GM19351 (cell line): ENCODE results near the gene NCK2.

Experiments
- ATAC-seq: cut with Tn5 transposase; IDR thresholded peaks from one replicate; pipeline ENCODE4 v1.9.1; 2021; ENCODE audit warnings: mild to moderate bottlenecking, moderate library complexity; ENCODE audit not compliant: unreplicated experiment

NCK2 gene

GRCh38 chr2:105910497-105911238 lies 166.0 kb downstream of the NCK2 start:
- no peak for ATAC-seq

- no peak for ATAC-seq
Measured at GRCh38 chr2:105911425-105911824, 166.7 kb downstream of the NCK2 start.

DNA sequence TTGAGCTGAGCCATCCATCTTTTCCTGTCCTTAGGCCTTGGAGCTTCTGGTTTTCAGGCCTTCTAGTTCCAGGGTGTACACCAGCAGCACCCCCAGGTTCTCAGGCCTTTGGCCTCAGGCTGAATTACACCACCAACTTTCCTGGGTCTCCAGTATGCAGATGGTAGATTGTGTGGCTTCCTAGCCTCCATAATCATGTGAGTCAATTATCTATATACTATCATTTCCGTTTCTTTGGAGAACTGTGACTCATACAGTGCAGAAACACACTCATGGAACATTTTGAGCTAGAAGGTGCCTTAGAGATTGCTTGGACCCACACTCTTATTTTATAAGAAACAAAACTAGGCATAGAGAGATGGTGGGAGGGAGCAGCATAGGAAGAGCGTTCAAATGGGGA lies 167.4 kb downstream of the NCK2 start:
- no peak for ATAC-seq

- ATAC-seq: peak; percentile 76
Measured at GRCh38 chr2:105915005-105915558, 170.4 kb downstream of the NCK2 start.

DNA sequence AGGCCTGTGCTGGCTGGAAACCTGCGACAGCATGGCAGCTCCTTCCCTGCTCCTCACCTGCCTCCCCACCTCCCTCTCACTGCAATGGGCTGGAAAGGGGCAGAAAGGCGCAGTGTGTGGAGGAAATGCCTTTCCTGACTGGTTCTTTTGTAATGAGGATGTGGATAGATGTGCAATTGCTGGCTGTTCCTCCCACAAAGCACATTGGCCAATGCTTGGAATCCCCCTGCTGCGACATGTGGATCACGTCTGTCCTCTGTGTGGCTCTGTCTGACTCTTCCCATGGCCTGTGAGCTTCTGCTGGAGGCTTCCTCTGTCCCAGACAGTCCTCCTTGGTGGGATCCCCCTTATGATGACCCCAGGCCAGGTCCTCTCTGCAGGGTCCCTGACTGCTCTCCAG lies 172.5 kb downstream of the NCK2 start:
- ATAC-seq: no peak

GRCh38 chr2:105917688-105918087 lies 173.0 kb downstream of the NCK2 start:
- no peak for ATAC-seq

- no peak for ATAC-seq
Measured at GRCh38 chr2:105919191-105919811, 174.6 kb downstream of the NCK2 start.

- ATAC-seq: no peak
Measured at GRCh38 chr2:105919826-105920225, 175.1 kb downstream of the NCK2 start.

DNA sequence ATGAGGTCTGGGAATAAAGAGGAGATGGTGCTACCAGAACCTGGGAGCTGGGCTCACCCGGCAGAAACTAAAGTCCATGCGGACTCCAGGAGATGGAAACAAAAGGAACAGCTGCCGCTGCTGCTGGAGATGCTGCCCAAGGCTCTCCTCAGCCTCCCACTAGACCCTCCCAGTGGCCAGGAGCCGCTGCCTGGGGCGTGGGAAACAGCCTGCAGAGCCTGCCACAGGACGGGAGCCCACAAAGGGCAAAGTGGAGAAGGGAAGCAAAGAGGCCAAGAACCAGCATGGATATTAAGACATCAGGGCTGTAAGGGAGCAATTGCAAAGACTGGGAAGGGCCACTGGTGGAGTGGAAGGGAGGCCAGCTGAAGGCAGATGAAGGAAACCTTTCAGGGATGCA lies 179.6 kb downstream of the NCK2 start:
- no peak for ATAC-seq

DNA sequence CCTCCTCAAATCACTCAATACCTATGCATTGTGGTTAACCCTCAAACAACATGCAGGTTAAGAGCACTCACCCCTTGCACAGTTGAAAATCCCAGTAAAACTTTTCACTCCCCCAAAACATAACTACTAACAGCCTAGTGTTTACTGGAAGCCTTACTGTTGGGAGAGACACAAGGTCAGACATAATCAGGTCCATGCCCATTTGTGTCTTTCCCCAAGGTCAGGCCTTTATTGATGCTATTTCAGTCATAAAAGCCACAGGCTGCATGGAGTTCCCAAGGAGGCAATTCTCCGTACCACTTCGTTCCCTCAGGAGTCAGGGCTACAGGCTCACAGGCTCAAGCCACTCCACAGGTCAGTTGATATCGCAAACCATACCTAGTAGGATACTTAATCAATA lies 180.2 kb downstream of the NCK2 start:
- ATAC-seq: no peak

DNA sequence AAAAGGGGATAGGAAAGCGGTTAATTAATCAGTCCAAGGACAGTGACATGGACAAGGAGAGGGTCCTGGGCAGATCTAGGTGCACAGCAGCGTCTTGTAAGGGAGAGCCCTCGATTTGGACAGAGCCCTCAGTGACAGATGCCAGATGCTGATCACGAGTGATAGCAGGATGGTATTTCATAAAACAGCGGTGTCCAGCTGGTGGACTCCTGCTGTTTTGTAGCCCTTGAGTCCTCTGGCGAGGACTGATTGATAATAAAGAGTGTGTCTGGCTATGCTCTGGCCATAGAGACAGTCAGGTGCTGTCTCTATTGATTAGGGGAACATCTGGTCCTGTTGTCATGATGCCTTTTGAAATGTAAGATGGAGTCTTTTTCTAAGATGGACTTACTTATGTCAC lies 180.7 kb downstream of the NCK2 start:
- ATAC-seq: no peak

DNA sequence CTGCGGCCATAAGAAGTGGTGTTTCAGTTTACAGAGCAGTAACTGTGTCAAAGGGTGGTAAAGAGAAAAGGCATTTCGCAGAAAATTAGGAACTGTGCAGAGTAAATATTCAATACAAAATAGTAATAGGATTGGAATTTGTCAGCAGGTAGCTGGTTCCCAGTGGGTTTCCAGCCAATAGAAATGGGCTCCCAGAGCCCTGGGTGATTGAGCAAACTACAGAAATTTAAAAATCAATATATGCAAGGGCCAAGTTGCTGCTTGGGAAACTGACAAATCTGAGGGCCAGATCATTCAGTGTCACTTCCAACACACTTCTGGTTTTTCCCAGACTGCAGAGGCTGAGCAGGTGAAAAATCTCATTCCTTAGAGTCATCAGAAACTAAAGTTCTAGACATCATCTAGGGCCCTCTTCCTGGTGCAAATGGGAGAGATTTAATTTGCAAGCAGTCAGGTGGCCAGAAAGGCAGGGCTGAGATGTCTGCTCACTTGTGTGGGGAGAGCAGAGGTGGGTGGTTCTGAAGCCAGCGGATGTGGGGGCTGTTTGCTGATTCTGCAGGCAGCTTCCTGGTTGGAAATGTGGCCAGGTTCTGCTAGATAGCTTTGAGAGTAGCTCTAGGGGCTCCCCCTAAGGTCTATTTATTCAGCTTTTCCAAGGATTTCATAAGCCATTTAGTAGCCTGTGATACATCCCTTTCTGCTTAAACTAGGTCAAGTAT lies 182.4 kb downstream of the NCK2 start:
- no peak for ATAC-seq

DNA sequence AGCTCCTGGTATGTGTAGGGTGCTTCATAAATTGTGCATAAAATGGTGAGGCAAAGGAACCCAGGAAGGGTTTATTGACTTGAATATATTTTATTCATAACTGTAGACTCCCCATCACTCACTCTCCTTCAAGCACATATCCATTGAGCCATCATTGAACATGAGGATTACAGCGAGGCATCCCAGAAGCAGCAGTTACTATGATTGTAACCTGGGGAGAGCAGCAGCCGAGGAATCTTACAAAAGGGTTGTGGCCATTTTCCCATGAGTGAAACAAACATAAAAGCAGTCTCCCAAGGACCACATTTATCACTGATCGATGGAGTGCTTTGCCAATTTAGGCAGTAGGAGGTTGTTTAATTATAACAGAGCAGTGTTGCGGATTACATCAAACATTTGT lies 183.4 kb downstream of the NCK2 start:
- no peak for ATAC-seq

GRCh38 chr2:105928563-105928962 lies 183.9 kb downstream of the NCK2 start:
- ATAC-seq: no peak

GRCh38 chr2:105929516-105929915 lies 184.8 kb downstream of the NCK2 start:
- ATAC-seq: no peak

GRCh38 chr2:105932582-105932981 lies 187.9 kb downstream of the NCK2 start:
- ATAC-seq: no peak

DNA sequence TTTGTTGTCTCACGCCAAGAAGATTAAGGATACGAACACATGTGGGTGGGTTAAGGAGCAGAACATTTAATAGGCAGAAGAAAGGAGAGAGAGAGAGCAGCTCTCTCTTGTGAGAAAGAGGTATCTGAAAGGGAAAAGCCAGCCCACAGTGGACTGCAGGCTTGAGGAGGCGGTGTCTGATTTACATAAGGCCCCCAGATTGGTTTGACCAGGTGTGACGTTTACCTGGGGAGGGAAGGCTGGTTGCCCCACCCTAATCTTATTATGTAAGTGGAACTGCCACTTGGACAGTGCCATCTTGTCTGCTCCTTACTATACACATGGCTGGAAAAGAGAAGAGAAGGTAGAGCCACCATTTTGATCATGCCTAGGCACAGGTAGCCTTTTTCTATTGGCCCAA lies 189.2 kb downstream of the NCK2 start:
- no peak for ATAC-seq

- no peak for ATAC-seq
Measured at GRCh38 chr2:105934467-105934866, 189.8 kb downstream of the NCK2 start.

- no peak for ATAC-seq
Measured at GRCh38 chr2:105935063-105935462, 190.4 kb downstream of the NCK2 start.

DNA sequence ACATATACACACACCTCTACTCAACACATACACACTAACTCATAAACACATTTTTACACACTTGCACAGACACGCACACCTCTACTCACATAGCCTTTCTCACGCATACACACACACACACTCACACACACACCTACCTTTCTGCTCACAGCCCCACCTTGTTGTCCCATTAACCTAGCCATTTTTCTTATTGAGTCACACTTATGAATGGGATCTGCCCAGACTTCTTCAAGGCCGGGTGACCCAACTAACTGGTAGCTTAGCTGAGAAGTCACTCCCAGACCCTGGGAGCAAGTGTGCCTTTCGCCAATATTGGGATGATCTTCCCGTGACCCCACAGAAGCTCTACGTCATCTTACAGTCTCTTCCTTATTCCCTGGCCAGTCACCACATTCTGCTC lies 192.2 kb downstream of the NCK2 start:
- no peak for ATAC-seq

DNA sequence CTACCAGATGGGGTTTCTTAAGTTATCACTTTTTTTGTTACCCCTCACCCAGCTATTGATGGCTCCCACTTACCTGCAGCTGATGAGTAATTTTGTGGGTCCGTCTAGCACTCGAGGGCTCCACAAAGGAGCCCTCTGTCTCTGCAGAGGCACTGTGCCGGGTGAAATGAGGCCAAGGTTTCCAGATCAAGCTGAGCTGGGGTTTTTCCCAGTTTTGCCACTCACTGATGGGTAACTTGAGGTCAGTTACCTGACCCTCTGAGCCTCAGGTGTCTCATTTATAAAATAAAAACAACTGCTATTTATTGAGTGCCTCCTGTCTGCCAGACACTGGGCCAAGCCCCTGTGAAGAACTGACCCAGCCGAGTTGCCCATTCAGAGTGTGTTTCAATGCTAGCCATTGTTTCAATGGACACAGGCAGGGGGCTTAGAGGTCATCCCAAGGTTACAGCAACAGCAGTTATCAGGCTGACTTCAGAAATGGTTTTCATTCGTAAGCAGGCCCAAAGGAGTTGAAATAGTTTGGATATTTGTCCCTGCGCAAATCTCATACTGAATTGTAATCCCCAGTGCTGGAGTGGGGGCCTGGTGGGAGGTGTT lies 192.9 kb downstream of the NCK2 start:
- ATAC-seq: no peak
